ENCODE measurements around the gene MAMDC2.
A peak's percentile ranks its signal among the peaks of the same experiment; 100 is the strongest.

Gene MAMDC2, protein sequence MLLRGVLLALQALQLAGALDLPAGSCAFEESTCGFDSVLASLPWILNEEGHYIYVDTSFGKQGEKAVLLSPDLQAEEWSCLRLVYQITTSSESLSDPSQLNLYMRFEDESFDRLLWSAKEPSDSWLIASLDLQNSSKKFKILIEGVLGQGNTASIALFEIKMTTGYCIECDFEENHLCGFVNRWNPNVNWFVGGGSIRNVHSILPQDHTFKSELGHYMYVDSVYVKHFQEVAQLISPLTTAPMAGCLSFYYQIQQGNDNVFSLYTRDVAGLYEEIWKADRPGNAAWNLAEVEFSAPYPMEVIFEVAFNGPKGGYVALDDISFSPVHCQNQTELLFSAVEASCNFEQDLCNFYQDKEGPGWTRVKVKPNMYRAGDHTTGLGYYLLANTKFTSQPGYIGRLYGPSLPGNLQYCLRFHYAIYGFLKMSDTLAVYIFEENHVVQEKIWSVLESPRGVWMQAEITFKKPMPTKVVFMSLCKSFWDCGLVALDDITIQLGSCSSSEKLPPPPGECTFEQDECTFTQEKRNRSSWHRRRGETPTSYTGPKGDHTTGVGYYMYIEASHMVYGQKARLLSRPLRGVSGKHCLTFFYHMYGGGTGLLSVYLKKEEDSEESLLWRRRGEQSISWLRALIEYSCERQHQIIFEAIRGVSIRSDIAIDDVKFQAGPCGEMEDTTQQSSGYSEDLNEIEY

DNA sequence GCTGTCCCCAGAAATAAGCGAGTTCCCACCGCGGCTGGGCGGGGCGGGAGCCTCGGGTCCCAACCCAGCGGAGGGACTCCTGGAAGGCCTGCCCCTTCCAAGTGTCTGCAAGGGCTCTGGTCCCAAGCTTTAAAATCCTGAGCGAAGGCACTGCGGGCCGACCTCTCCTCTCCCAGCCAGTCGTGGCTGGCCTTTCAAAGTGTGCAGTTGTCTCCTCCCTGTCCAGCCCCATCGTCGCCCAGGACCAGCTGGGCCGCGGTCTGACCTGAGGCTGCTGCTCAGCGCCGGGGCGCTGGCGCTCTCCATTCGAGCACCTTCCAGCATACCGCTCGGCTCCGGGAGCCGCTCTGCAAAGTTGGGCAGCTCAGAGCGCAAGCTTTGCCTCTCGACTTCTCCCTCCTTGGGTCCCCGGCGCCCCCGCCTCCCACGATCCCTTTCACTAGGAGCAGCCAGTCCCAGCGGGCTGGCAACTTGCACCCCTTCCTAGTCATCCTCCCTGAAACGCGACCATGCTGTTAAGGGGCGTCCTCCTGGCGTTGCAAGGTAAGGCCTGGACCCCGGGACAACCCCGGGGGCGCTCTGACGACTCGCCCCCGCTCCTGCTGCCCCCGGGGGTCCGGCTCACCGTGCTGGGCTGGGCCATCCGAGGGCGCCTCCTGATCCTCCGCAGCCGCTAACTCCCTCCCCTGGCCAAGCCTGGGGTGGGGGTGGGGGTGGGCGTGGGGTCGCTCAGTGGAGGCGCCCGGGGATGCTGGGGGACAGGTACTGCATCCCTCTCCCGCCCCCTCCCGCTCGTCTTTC is at the start of gene MAMDC2:
Gene MAMDC2, plus strand, starts transcription at position 160 of the 801 bp plus-strand sequence. Its CDS starts 350 bp downstream, at position 510.
- DNase-seq: peak; percentile 30

DNA sequence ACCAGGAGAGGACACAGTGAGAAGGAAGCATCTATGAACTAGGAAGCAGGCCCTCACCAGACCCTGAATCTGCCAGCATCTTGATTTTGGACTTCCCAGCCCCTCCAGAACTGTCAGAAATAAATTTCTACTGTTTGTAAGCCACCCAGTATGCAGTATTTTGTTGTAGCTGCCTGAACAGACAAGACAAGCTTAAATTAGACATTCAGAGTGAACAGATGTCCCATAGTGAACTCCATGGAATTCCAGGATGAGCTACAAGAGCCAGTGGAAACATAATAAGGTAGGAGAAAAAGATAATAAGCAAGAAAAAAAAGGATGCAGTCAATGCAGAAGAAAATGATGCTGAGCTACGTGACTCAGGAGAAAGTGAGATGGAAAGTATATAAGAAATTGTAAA is 47.8 kb upstream of the MAMDC2 start:
- no peak for DNase-seq

- peak; percentile 86 for DNase-seq
Measured at GRCh38 chr9:69996967-69997366, 46.7 kb upstream of the MAMDC2 start.

- DNase-seq: peak; percentile 58
Measured at GRCh38 chr9:69997524-69997923, 46.1 kb upstream of the MAMDC2 start.

- DNase-seq: no peak
Measured at GRCh38 chr9:69999315-69999714, 44.3 kb upstream of the MAMDC2 start.

- DNase-seq: no peak
Measured at GRCh38 chr9:70000469-70000868, 43.2 kb upstream of the MAMDC2 start.

GRCh38 chr9:70003901-70004714 is 39.5 kb upstream of the MAMDC2 start:
- DNase-seq: peak; percentile 15

DNA sequence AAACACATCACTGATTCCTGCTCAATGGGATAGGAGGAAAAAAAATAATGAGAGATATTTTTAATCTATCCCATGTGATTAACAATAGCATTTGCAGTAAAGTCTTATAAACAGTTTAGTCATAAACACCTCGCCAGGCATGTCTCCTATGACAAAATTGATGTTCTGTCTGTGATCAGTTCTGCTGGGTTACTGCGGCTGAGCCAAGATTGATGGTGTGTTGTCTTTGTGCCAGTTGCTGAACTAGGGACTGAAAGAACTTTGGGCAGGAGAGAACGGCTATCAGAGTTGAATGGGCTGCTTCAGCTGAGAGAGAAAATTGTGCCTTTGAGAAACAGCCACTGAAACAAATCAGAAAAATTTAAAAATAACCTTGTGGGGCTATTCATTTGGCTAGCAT is 37.3 kb upstream of the MAMDC2 start:
- DNase-seq: no peak

GRCh38 chr9:70007831-70008230 is 35.8 kb upstream of the MAMDC2 start:
- no peak for DNase-seq

- DNase-seq: no peak
Measured at GRCh38 chr9:70010015-70010414, 33.6 kb upstream of the MAMDC2 start.

GRCh38 chr9:70011366-70011765 is 32.3 kb upstream of the MAMDC2 start:
- no peak for DNase-seq

GRCh38 chr9:70012569-70012968 is 31.1 kb upstream of the MAMDC2 start:
- no peak for DNase-seq

- DNase-seq: no peak
Measured at GRCh38 chr9:70013598-70014196, 30.0 kb upstream of the MAMDC2 start.

GRCh38 chr9:70015099-70015498 is 28.5 kb upstream of the MAMDC2 start:
- DNase-seq: no peak

DNA sequence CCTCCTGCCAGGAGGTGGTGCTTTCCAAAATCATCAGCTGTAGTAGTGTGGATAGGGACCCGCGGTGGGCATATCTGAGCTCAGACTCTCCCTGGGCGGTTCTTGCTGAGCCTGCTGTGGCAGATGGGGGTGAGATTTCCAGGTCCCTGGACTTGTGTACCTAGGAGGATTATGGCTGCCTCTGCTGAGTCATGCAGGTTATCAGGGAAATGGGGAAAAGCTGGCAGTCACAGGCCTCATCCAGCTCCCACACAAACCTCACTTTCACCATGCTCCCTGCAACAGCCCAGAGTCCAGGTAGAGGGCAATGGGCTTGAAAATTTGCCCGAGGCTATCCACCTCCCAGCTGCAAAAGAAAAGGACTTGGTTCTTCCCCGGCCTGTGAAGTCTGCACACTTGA is 23.4 kb upstream of the MAMDC2 start:
- DNase-seq: no peak

- DNase-seq: no peak
Measured at GRCh38 chr9:70020991-70021571, 22.6 kb upstream of the MAMDC2 start.

DNA sequence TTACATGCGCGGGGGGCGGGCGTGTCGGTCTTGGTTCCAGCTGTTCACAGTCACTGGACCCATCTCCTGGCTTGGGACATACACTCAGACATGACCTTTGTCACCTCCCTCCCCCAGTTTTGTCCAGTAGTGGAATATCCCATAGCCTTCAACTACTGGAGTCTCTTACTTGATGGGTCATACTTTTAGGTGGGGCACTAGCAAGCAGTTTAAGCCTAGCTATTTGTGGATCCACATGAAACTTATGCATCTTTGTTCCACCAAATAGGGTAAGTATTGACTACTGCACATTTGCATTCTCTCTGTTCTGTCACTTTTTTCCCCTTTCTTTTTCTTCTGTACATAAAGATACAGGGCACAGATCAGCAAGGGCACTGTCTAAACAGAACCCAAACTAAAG is 15.4 kb upstream of the MAMDC2 start:
- DNase-seq: no peak

DNA sequence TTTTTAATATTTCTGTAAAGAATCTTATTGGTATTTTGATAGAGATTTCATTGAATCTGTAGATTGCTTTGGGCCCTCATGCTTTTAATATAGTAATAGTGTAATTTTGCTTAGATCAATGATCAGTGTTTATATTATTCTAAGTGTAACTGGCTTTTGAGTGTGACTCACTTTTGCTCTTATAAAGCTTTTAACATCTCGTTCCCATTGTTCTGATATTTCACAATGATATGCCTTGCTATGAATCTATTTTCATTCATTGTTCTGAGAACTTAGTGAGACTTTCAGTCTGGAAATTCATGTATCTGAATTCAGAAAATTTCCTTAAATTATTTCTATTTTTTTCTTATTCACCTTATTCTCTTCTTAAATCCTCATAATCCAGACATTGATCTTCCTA is 13.5 kb upstream of the MAMDC2 start:
- DNase-seq: no peak

DNA sequence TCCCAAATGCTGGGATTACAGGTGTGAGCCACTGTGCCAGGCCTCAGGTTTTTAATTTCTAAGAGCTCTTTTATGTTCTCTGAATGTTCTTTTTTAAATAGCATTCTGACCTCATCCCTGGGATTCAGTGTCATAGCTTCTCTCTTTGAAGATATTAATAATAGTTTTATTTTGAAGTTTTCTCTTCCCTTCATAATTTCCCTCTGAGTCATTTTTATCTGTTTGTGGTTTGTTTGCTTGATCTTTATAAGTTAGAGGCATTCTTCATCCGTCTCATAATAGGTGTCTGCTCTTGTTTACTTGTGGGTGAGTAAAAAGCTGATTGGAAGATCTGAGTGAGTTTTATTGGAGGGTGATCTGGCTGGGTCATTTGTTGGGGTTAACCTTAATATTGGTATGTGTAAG is 12.5 kb upstream of the MAMDC2 start:
- DNase-seq: no peak

- DNase-seq: no peak
Measured at GRCh38 chr9:70034271-70034711, 9.4 kb upstream of the MAMDC2 start.

GRCh38 chr9:70035691-70036090 is 8.0 kb upstream of the MAMDC2 start:
- no peak for DNase-seq

DNA sequence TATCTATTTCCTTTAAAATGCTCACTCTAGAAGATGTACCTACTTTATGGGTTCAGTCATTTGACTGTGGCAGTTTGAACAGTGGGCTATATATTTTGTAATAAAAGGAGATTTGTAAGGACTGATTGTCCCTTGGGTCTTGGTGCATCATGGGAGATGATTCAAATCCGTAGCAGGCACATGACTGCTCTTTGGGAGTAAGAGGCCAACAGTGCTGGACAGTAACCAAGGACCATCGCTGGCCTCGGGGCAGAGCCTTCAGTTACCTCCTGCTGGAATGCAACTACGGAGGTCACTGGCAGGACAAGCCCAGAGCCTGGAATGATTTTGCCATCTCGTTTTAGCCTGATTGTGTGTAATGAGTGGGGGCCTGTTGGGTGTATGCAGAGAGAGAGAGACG is 7.0 kb upstream of the MAMDC2 start:
- DNase-seq: no peak

All from DMS79 treated with DMSO at 0.1 percent for 48 hours (cell line).